ENCODE results near the gene DNAJA4.

DNA sequence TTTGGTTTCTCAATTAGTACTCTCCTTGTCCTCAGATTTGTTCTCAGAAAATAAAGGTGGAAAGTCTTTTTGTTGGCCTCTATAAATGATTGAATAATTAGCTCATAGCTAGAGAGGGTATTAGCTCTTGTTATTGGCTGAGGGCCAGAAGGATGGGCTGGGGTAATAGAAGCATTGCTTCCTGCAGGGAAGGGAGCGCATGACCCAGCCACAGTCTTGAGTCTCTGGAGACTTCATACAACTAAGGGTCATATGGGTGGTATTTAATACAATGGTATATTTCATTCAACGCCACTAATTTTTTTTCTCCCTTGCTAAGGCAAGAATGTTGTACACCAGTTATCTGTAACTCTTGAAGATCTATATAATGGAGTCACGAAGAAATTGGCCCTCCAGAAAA, 8.4 kb downstream of the DNAJA4 start:
- TF ChIP-seq PHF8 (conservative IDR thresholded peaks at IDR 0.05; ENCODE audit: low read depth, low read length) (no peak), GABPA (IDR thresholded peaks at IDR 0.05; ENCODE audit: borderline replicate concordance, insufficient read depth, low read length) (no peak), CBX8 (IDR thresholded peaks at IDR 0.05; ENCODE audit: borderline replicate concordance, low read depth, low read length) (no peak), SIRT6 (IDR thresholded peaks at IDR 0.05; ENCODE audit: low read length) (no peak), POLR2A (IDR thresholded peaks at IDR 0.05; ENCODE audit: control extremely low read depth in 1 of 2, low read depth in 2 of 2, low read length in 2 of 2) (no peak)
- TF ChIP-seq, protein P1, sequence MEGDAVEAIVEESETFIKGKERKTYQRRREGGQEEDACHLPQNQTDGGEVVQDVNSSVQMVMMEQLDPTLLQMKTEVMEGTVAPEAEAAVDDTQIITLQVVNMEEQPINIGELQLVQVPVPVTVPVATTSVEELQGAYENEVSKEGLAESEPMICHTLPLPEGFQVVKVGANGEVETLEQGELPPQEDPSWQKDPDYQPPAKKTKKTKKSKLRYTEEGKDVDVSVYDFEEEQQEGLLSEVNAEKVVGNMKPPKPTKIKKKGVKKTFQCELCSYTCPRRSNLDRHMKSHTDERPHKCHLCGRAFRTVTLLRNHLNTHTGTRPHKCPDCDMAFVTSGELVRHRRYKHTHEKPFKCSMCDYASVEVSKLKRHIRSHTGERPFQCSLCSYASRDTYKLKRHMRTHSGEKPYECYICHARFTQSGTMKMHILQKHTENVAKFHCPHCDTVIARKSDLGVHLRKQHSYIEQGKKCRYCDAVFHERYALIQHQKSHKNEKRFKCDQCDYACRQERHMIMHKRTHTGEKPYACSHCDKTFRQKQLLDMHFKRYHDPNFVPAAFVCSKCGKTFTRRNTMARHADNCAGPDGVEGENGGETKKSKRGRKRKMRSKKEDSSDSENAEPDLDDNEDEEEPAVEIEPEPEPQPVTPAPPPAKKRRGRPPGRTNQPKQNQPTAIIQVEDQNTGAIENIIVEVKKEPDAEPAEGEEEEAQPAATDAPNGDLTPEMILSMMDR (IDR thresholded peaks at IDR 0.05; ENCODE audit: control extremely low read depth in 1 of 3, insufficient read depth in 1 of 3, low read depth in 1 of 3, low read length in 3 of 3) = no peak
